HG03066 (cell line): ENCODE data around the gene ARHGAP33.

ENCODE experiments used
- ATAC-seq: cut with Tn5 transposase; IDR thresholded peaks from one replicate; pipeline ENCODE4 v1.9.1; 2021; ENCODE audit warnings: low read depth; ENCODE audit not compliant: unreplicated experiment

ARHGAP33 gene

DNA sequence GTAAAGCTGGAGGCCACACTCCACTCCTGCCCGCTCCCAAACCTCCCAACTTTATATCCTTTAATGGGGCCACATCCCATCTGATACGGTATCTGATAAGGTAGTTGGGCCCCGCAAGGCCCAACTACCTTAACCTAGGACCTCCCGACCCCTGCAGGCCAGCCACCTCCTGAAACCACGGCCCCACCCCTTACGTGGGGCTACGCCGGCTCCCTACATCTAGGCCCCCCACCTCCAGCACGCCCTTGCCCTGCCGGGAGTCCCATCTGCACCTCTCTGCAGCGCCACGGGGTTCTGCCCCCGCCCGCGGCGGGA, 35.3 kb upstream of the ARHGAP33 start:
- no peak for ATAC-seq

DNA sequence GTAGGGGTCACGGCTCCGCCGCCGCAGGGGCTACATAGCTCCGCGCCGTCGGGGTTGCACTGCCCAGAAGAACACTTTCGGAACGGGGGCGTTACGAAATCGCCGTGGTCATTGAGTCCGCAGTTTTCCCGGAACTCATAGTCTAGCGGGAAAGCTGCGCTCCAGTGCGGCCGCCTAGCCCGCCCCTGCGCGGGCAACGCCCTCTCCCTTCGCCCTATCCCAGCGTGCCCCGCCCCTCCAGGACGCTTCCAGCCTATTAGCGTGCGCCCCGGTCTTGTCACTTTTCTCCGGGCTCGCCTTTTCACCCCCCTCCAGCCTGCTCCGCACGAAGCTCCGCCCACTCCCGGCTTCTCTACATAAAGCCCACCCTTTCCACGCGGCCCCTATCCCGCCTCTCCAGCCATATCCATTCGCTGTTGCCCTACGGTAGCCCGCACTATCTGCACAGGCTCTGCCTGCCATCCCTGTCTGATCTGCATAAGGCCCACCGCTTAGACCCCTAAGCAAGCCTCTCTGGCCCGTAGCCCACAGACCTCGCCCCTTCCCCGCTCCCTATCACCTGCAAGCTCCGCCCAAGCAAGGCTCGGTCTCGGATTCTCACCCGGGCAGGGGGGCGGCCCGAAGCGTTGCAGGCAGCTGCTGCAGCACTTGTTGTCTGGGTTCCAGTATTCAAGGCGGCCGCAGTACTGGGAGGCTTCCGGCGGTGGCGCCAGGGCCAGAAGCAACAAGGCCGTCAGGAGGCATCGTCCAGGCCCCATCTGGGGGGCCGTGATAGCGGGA, 34.8 kb upstream of the ARHGAP33 start:
- peak; percentile 56 for ATAC-seq

DNA sequence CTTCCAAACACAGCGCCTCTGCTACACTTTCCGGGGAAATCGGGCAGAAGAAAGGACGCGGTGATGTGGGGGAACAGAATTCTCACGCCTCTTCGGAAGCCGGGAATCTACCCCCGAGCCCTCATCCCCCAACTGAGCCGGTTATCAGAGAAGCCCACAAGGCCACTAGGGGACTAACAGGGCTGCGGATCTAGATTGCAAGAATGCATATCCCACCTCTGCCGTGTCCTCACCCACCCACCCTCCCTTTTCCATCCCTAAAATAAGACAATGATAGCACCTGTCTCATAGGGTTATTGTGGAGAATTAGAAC, 34.2 kb upstream of the ARHGAP33 start:
- no peak for ATAC-seq

DNA sequence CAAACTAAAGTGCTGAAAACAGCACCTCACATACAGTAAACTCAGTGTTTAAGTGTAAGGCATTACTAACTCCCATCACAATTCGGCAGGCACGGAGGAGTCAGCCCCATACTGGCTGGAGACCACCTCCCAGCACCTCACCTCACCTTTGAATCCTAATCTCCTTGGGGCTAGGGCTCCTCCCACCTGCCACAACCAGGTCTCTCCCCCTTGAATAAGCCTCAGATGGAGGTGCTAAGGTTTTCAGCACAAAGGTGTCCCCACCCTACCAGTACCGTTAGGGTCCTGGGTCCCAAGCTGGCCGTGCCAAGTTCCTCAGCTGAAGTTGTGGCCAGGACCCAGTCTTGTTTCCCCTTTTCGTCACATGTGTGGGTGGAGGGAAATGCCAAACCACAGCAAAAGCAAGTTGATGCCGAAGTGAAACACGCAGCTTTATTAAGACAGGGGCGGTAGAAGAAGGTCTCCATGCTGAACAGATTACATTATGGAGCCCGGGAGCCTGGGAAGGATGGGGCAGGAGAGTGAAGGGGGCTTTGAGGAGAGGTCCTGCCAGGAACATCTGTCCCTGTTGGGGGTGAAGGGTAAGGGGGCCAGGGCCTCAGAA, 33.1 kb upstream of the ARHGAP33 start, which contains the start of gene IGFLR1:
Gene IGFLR1 (minus strand): TSS at position 332 of the 604 bp plus-strand sequence. CDS start 1,272 bp downstream, outside the sequence.
- no peak for ATAC-seq

DNA sequence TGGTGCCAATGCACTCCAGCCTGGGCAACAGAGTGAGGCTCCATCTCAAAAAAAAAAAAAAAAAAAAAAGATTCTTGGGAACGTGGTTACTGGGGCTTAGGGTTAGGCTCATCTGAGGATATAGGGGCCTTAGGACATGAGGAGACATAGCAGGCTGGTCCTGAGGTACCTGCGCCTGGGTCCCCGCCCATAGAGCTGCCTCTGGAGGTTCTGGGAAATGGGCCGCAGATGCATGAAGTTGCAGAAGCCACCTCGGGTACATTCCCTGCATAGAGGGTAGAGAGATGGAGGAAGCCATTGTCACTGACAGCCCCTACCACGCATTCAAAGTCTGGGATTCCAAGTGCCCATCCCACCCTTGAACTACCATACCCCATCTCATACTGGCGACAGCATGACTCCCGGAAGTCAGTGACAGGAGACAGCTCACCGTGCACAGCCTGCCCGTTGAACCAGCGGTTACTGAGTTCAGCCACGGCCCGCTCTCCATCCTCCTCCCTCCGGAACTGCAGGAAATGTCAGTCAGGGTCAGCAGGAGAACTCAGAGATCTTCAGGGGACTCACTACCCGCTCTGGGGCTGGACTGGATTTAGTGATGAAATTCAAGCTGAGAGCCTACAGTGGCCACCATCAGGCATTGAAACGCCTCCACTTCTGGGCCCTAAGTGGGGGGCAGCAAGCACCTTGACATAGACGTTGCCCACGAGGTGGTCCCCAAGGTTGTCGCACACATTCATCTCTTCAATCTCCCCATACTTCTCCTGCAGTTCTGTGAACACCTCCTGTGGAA, 31.5 kb upstream of the ARHGAP33 start:
- ATAC-seq = no peak

DNA sequence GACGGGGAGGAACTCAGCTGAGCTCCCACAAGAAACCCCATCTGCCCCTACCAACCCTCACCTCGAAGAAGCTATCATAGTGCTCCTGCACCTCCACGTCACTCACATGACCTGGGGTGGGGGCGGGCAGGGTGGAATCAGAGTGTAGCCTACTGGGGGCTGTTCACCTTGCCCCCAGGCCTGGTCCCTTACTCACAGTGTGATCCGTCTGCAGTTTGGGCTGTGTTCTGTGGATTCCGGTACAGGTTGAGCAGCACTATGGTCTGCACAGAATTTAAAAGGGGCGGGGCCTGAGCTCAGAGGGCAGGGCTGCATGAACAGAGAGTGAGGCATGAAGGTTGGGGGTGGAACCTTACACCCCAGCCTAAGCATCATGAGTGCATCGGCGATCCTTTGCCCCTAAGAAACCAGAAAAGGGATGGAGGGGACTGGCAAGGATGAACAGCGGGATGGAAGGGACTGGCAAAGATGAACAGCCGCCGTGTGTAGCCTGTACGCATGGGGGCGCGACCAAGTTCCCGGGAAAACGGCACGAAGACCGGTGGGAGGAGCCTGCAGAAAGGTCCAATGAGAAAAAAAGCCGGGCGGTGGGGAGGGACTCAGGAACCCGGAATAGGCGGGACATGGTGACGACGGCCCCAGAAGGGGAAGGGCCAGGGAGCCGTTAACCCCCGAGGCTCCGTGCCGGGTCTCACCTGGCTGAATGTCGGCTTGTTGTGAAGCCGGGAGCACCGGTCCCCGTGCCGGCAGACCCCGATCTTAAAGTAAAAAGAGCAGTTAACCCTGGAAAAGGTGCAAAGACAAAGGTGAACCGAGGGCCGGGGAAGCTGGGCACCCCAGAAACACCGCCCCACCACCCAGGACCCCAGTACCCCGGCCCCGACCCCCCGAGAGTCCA, 30.7 kb upstream of the ARHGAP33 start:
- no peak for ATAC-seq

DNA sequence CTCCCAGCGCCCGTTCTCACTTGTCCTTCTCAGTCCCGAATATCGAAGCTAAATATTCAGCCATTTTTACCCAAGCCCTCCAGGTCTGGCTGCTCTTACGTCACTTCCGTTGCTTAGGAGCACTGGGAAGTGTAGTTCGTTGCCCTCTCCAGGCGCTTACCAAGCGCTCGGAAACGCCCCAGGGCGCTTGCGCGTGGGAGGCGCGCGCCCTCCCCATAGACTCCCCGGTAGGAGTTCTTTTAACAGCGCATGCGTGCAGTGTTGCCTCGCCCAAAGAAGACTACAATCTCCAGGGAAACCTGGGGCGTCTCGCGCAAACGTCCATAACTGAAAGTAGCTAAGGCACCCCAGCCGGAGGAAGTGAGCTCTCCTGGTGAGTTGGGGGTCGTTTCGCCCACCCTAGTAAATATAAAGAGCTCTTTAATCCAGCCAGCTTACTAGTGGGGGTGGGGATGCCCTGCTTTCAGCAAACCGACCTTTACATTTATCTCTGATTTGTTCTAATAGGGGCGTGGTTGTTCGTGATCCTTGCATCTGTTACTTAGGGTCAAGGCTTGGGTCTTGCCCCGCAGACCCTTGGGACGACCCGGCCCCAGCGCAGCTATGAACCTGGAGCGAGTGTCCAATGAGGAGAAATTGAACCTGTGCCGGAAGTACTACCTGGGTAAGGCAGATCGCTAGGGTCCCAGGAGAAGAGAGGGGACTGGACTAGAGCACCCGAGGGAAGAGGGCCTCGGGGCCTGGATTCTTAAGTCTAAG, 29.9 kb upstream of the ARHGAP33 start, which contains the start of the genes PSENEN and U2AF1L4:
Gene PSENEN (plus strand): TSS at position 324 of the 759 bp plus-strand sequence. CDS start 280 bp downstream, at position 604.
Gene U2AF1L4 (minus strand): TSS at position 91 of the 759 bp plus-strand sequence. CDS start 27 bp downstream, at position 64.
- ATAC-seq = peak; percentile 34

DNA sequence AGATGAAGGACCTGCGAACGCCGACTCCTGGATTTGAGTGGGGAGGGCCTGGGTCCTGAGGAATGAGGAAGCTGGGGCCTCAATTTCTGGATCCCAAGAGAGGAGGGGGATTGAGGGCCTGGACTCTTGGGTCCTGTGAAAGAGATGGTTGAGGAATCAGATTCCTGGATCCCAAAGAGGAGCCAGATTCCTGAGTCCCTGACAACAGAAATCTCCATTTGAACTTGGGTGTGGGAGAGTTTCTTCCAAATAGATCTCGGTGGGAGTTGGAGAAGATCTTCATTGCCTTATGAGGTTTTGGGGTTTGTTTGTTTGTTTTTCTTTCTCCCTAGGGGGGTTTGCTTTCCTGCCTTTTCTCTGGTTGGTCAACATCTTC, 29.3 kb upstream of the ARHGAP33 start:
- no peak for ATAC-seq

DNA sequence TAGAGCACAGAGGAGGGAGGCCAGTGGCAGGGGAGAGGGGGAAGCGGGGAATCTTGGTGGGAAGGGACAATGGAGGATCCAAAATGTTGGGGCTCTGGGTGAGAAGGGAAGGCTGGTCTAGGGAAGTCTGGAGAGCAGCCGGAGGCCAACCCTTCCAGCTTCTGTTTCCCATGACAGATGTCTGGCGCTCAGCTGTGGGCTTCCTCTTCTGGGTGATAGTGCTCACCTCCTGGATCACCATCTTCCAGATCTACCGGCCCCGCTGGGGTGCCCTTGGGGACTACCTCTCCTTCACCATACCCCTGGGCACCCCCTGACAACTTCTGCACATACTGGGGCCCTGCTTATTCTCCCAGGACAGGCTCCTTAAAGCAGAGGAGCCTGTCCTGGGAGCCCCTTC, 28.8 kb upstream of the ARHGAP33 start:
- no peak for ATAC-seq

DNA sequence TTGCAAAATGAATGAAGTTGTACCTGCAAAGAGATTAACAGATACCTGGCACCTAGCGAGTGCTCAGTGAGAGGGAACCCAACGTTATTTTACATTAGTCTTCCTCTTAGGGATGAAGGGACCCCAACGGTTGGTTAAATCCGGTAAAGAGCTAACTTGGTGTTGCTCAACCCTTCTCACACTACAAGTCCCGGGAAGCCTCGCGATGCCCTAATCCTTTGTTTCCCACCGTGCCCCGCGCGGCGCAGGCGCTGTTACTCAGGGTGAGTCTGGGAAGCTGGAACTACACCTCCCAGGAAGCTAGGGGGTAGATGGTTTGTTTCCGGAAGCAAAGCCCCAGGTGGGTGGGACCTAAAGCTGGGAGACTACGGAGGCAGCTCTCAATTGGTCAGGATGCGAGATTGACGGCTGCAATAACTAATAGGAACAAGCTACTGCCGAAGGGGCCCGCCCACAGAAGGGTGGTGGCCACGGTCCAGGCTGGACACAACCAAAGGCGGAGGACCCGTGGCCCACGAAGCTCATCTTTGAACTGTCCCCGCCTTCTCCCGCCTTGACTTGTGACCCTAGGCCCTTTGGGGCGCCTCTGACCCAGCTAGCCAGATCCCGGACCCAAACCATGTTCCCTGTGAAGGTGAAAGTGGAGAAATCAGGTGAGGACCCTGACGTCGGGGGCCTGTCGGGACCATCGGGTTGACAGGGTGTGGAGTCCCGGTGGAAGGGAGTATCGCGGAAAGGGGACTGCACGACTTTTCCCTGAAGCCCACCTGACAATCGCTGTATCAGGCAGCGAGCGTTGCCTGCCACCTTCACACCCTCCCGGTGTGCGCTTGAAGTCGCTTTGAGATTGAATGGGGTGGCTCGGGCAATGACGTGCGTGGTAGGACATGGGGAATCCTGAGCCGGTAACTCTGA, 27.0 kb upstream of the ARHGAP33 start, which contains the start of gene LIN37:
Gene LIN37 (plus strand): TSS at position 471 of the 915 bp plus-strand sequence. CDS start 149 bp downstream, at position 620.
- peak; percentile 67 for ATAC-seq

DNA sequence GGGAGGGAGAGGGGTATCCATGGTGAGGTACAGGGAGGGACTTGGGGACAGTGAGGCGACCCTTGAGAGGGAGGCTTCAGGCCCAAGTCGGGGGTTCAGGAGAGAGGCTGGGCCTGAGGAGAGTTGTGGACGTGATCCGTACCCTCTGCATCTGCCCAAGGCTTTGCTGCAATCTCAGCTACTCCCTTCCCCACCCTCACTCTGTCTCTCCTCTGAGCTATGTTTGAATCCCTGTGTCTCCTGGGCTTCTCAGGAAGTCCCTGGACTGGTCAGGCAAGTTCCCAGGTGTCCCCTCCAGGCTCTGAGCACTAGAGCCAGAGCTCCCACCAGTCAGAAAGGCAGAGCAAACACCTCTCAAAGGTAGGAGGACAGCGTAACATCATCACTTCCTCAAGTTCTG, 25.2 kb upstream of the ARHGAP33 start:
- ATAC-seq = no peak

DNA sequence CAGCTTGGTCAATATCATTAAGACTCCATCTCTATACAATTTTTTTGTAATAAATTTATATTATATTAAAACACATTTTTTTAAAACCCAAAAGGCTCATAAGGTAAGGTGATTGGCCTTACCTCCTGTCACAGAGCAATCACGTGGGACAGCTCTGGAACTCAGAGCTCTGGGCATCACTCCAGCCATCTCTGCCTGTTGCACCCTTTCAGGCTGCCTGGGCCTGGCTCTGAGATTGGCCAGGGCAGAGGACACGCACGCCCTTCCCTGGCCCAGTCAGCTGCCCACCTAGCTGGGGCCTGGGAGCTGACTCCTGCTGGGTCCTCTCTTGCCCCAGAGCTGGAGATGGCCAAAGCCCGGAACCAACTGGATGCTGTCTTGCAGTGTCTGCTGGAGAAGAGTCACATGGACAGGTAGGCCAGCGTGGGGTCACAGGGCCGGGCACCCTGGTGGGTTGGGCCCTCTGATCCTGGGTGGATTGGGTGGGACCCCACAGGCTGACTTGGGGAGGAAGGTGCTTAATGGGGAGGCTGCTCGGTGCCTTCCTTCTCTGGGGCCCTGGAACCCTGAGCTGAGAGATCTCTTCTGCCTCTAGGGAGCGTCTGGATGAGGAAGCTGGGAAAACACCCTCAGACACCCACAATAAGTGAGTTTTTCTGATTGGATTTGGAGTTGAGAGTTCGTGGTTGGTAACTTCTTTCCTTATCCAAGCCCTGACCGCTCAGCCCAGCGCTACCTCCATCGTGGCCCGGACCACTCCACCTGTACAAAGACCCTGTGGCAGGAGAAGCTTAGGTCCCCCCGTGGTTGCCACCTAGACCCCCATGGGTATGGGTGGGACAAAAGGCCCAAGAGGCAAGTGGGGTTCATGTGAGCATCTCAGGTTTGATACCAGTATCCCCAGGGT, 23.3 kb upstream of the ARHGAP33 start:
- ATAC-seq = no peak

DNA sequence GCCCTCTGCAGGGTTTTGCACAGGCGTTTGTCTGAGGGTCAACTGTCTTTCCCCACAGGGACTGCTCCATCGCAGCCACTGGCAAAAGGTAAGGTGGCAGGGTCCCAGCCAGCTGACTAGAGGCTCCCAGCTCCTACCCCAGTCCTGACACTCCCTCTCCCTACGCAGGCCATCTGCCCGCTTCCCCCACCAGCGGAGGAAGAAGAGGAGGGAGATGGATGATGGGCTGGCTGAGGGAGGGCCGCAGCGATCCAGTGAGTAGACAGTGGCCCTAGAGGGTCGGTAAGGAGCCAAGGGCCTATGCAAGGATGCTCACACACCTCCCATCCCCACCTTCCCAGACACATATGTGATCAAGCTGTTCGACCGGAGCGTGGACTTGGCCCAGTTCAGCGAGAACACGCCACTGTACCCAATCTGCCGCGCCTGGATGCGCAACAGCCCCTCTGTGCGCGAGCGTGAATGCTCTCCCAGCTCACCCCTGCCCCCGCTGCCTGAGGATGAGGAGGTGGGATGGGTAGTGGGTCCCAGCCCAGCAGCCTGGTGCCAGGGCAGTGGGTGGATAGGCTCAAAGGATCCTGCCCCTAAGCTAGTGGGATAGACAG, 22.5 kb upstream of the ARHGAP33 start:
- no peak for ATAC-seq

DNA sequence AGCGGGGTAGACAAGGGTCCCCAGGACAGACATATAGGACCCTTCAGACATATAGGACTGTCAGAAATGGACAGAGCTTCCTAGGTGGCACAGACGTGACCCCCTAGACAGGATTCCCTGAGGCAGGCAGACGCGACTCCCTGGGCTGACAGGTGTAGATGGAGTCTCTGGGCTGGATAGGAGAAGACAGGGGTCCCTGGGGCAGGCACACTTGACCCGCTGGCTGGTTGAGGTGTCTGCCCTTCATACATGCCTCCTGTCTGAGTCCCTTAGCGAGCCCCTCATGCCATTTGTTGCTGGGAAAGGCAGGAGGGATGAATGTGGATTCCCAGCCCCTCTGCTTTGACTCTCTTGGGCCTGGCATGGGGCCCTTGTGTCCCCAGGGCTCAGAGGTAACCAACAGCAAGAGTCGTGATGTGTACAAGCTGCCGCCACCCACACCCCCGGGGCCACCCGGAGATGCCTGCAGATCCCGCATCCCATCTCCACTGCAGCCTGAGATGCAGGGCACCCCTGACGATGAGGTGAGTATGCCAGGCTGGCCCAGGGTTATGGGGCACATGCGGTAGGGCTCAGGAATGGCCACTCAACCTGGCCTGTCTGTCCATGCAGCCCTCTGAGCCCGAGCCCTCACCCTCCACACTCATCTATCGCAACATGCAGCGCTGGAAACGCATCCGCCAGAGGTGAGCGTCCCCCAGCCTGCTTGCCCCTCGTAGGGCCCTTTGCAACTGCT, 21.6 kb upstream of the ARHGAP33 start:
- ATAC-seq = no peak

DNA sequence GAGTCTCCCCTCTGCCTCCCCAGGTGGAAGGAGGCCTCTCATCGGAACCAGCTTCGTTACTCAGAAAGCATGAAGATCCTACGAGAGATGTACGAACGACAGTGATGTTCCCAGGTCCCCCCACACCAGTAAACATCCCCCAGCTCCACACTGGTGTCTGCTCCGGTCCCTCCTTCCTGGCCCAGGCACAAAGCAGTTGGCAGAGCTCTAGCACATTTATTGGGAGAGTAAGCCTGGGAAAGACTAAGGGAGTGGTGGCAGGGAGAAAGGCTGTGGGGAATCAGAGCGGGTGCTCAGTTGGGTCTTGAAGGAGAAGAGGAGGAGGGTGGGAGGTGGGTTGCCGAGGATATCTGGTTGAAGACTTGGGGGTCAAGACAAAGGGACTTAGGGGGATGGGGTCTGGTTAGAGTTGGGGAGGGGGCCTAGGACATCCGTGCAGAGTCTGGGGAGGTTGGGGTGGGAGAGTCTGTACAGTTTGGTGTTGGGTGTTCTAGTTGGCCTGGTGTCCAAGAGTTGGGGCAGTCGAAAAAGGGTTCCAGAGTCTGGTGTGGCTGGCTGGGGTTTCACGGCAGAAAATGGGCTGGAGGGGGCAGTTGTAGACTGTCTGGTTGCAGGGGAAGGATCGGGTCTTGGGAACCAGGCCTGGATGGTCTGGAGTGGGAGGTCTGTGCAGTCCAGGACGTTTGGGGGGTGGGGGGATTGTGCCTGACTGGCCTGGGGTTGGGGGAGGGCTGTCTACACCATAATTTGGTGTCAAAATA, 20.8 kb upstream of the ARHGAP33 start:
- no peak for ATAC-seq

DNA sequence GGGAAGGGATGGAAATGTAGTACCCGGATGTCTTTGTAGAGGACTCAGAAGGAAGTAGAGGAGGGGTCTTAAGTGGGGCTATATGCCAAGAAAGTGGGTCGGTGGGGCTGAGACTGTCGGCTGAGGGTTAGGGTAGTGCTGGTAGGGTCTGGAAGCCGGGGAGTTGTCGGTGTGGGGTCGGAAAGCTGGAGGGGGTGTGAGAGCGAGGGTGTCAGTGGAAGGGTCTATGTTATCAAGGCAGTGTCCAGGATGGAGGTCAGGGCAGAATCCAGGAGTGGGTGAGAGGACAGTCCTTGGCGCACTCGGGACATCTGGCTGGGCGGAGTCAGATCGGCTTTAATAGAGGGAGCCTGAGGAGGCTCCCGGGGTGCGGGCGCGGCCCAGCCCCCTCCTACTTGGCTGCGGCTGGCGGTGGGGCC, 20.2 kb upstream of the ARHGAP33 start:
- ATAC-seq = no peak
